Panc1 (cell line): ENCODE data around the gene SORBS1. TPM values are rescaled to one million over a fixed set of nuclear protein-coding genes. Genes with fewer than 3 reads are reported as not detected.

Source experiments
- ATAC-seq: fragments of 200-7000 bp; cut with Tn5 transposase; 2 replicates; pipeline ENCODE4 v1.9.1; 2020; ENCODE audit warnings: mild to moderate bottlenecking, moderate library complexity
- BruUV-seq: library from RNA; stranded (reverse); fragments of 400-500 nt; replicated peaks from 2 replicates; lab custom pipeline; 2021; lab: Mats Ljungman, UMichigan
- CTCF ChIA-PET: fragments of 300-600 bp; sonication (Branson Sonifier 250); formaldehyde crosslinking; loops from one replicate; lab custom pipeline; 2022; ENCODE audit warnings: antibody characterized with exemption; lab: Charles Lee
- POLR2A ChIA-PET: fragments of 300-600 bp; sonication (Branson Sonifier 250); formaldehyde crosslinking; loops from one replicate; lab custom pipeline; 2022; ENCODE audit warnings: antibody characterized with exemption; lab: Charles Lee
- DNase-seq: peaks from one replicate; pipeline ENCODE4 v3.0.0-alpha.2; 2010; ENCODE audit warnings: low read depth, low spot score
- H3K27ac ChIP-seq: 2 replicates; pipeline ENCODE4 v1.5.1; 2011; ENCODE audit warnings: mild to moderate bottlenecking, low read length, inconsistent platforms
- H3K27me3 ChIP-seq: fragments of 200-500 bp; sonication (Bioruptor generic); 2 replicates; pipeline ENCODE4 v1.6.0; 2014; ENCODE audit warnings: low read length, inconsistent platforms; ENCODE audit not compliant: control insufficient read depth, insufficient read depth
- H3K36me3 ChIP-seq: fragments of 200-500 bp; sonication (Bioruptor generic); 2 replicates; pipeline ENCODE4 v1.5.1; 2014; ENCODE audit warnings: inconsistent platforms, mild to moderate bottlenecking, low read length, moderate library complexity; ENCODE audit not compliant: control insufficient read depth, insufficient read depth
- H3K4me1 ChIP-seq: 2 replicates; pipeline ENCODE4 v1.5.1; 2011; ENCODE audit warnings: inconsistent platforms, mild to moderate bottlenecking, low read length, moderate library complexity; ENCODE audit not compliant: control insufficient read depth, insufficient read depth
- H3K4me3 ChIP-seq, 2 experiments: 2 replicates each; pipeline ENCODE4 v1.5.1; 2011 to 2012; ENCODE audit warnings: low read depth in 2 of 2, low read length in 2 of 2, mild to moderate bottlenecking in 2 of 2, inconsistent platforms in 1 of 2, moderate library complexity in 1 of 2
- H3K9me3 ChIP-seq: fragments of 200-500 bp; sonication (Bioruptor generic); 2 replicates; pipeline ENCODE4 v1.5.1; 2014; ENCODE audit warnings: low read depth, mild to moderate bottlenecking, inconsistent platforms, low read length, moderate library complexity; ENCODE audit not compliant: control insufficient read depth, insufficient read depth
- POLR2AphosphoS5 ChIP-seq: IDR thresholded peaks from 2 replicates; pipeline ENCODE4 v1.6.1; 2012; ENCODE audit warnings: mild to moderate bottlenecking, low read depth, low read length, moderate library complexity
- SIN3A ChIP-seq: IDR thresholded peaks from 2 replicates; pipeline ENCODE4 v1.6.1; 2012; ENCODE audit warnings: low read depth, mild to moderate bottlenecking, low read length, moderate library complexity, borderline replicate concordance; ENCODE audit not compliant: insufficient read depth
- TCF7L2 ChIP-seq: IDR thresholded peaks from 2 replicates; pipeline ENCODE4 v1.6.1; 2011; ENCODE audit warnings: mild to moderate bottlenecking, low read depth, low read length, inconsistent platforms
- in situ Hi-C: cut with HindIII; loops from 2 replicates; pipeline ENCODE4 v1.10.0; 2016; ENCODE audit warnings: low sequenced_read_pairs, low pct_unique_long_range_greater_than_20kb
- intact Hi-C: fragments of 100-400 bp; cut with micrococcal nuclease; formaldehyde crosslinking; loops from one replicate; pipeline ENCODE4 v1.10.0; 2022; ENCODE audit not compliant: unreplicated experiment
- total RNA-seq: library from RNA; stranded (reverse); gene quantifications from one replicate; pipeline ENCODE4 v1.2.1, GENCODE V29; 2021; ENCODE audit not compliant: unreplicated experiment
- TF ChIP-seq, protein P1 (sequence below): fragments of 450-650 bp; IDR thresholded peaks from 2 replicates; pipeline ENCODE4 v1.5.1; 2017; ENCODE audit warnings: mild to moderate bottlenecking
- TF ChIP-seq, protein P2 (sequence below), 2 experiments: IDR thresholded peaks; 2 replicates each; pipeline ENCODE4 v1.6.1; 2011 to 2012; ENCODE audit warnings: low read depth in 2 of 2, control low read depth in 1 of 2, low read length in 1 of 2, mild to moderate bottlenecking in 1 of 2, moderate library complexity in 1 of 2; ENCODE audit not compliant: insufficient read depth in 1 of 2

The SORBS1 gene
- total RNA-seq, 1 experiment from 2014 or later, result 29.4 TPM

DNA sequence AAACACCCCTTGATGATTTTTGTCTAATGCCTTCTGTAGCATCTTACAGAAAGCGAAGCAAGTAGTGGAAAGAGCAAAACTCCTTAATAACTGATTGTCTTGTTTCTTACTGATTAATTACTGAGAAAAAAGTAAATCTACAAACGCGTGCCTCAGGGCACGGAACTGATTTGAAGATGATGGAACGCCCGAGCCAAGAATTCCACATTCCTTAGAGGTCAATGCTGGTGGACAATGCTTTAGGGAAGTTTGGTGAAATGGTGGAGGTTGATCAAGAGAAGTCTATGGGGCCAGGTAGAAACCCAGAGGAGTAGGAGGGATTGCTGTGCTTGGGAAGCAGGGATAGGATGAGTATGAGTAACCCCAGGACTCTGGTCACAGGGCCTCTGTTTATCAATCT lies 5.0 kb upstream of the SORBS1 start:
- no peaks in the 10 kb centered on the region for H3K27me3 ChIP-seq
- H3K4me1 ChIP-seq, result peaks cover 7% of the 10 kb centered on the region
- intact Hi-C loops (no loop called here), in situ Hi-C loops (no loop called here)
- no peaks in the 10 kb centered on the region for H3K36me3 ChIP-seq
- TF ChIP-seq, protein P1, sequence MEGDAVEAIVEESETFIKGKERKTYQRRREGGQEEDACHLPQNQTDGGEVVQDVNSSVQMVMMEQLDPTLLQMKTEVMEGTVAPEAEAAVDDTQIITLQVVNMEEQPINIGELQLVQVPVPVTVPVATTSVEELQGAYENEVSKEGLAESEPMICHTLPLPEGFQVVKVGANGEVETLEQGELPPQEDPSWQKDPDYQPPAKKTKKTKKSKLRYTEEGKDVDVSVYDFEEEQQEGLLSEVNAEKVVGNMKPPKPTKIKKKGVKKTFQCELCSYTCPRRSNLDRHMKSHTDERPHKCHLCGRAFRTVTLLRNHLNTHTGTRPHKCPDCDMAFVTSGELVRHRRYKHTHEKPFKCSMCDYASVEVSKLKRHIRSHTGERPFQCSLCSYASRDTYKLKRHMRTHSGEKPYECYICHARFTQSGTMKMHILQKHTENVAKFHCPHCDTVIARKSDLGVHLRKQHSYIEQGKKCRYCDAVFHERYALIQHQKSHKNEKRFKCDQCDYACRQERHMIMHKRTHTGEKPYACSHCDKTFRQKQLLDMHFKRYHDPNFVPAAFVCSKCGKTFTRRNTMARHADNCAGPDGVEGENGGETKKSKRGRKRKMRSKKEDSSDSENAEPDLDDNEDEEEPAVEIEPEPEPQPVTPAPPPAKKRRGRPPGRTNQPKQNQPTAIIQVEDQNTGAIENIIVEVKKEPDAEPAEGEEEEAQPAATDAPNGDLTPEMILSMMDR, result no peak
- no peak for TF ChIP-seq SIN3A
- no peak for TF ChIP-seq POLR2AphosphoS5
- TF ChIP-seq, protein P2, sequence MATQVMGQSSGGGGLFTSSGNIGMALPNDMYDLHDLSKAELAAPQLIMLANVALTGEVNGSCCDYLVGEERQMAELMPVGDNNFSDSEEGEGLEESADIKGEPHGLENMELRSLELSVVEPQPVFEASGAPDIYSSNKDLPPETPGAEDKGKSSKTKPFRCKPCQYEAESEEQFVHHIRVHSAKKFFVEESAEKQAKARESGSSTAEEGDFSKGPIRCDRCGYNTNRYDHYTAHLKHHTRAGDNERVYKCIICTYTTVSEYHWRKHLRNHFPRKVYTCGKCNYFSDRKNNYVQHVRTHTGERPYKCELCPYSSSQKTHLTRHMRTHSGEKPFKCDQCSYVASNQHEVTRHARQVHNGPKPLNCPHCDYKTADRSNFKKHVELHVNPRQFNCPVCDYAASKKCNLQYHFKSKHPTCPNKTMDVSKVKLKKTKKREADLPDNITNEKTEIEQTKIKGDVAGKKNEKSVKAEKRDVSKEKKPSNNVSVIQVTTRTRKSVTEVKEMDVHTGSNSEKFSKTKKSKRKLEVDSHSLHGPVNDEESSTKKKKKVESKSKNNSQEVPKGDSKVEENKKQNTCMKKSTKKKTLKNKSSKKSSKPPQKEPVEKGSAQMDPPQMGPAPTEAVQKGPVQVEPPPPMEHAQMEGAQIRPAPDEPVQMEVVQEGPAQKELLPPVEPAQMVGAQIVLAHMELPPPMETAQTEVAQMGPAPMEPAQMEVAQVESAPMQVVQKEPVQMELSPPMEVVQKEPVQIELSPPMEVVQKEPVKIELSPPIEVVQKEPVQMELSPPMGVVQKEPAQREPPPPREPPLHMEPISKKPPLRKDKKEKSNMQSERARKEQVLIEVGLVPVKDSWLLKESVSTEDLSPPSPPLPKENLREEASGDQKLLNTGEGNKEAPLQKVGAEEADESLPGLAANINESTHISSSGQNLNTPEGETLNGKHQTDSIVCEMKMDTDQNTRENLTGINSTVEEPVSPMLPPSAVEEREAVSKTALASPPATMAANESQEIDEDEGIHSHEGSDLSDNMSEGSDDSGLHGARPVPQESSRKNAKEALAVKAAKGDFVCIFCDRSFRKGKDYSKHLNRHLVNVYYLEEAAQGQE (IDR thresholded peaks at IDR 0.05; ENCODE audit: insufficient read depth in 1 of 2, low read depth in 2 of 2, low read length in 1 of 2), result no peak
- TF ChIP-seq TCF7L2, result no peak
- no peaks in the 10 kb centered on the region for H3K9me3 ChIP-seq
- POLR2A ChIA-PET, result no interaction called here
- DNase-seq, result no peak
- H3K4me3 ChIP-seq, result no peak overlapping the region
- H3K27ac ChIP-seq, result no peak overlapping the region
- CTCF ChIA-PET, result interaction anchor here (0.9 kb wide), 1 partner anchor 136 kb away, joined by 4 read pairs; no protein-coding TSS in a partner anchor
- ATAC-seq, result no peak
- no TSS peak for BruUV-seq

DNA sequence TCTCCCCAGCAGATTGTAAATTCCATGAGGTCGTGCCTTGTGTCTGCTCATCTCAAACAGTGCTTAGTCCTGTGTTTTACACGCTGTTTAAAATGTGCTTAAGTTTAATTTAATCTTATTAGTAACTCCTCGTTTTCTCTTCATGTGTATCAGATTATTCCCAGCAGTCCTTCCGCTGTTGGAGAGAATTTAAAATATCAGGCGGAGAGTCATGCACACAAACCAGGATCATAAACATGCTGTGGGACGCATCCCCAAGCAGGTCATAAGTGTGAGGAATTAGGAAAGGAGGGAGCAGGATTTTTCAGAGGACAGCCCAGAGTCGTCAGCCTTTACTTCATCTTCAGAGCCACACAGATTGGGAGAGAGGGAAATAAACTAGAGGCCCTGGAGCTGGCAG lies 4.2 kb upstream of the SORBS1 start:
- H3K4me1 ChIP-seq, result peaks cover 7% of the 10 kb centered on the region
- POLR2A ChIA-PET, result no interaction called here
- H3K4me3 ChIP-seq, result no peak overlapping the region
- H3K36me3 ChIP-seq, result no peaks in the 10 kb centered on the region
- no TSS peak for BruUV-seq
- no peak for ATAC-seq
- TF ChIP-seq, protein P2 (IDR thresholded peaks at IDR 0.05; ENCODE audit: insufficient read depth in 1 of 2, low read depth in 2 of 2, low read length in 1 of 2), result no peak
- intact Hi-C loops, result no loop called here
- H3K9me3 ChIP-seq, result no peaks in the 10 kb centered on the region
- DNase-seq, result no peak
- no peaks in the 10 kb centered on the region for H3K27me3 ChIP-seq
- H3K27ac ChIP-seq, result no peak overlapping the region; the same call in 1 of the 2 replicates
- in situ Hi-C loops, result no loop called here
- CTCF ChIA-PET, result interaction anchor here (0.9 kb wide), 1 partner anchor 135 kb away, joined by 4 read pairs; no protein-coding TSS in a partner anchor
